OCI-LY7 (cell line): ENCODE data around the gene OR51A7. TPM values are rescaled to one million over a fixed set of nuclear protein-coding genes. Genes with fewer than 3 reads are reported as not detected.

Source experiments
- BruUV-seq: library from RNA; stranded (reverse); fragments of 400-500 nt; replicated peaks from 2 replicates; lab custom pipeline; 2021; lab: Mats Ljungman, UMichigan
- CTCF ChIA-PET: fragments of 300-600 bp; sonication (Branson Sonifier 250); formaldehyde crosslinking; loops from one replicate; lab custom pipeline; 2022; ENCODE audit warnings: antibody characterized with exemption; ENCODE audit not compliant: unreplicated experiment; lab: Charles Lee
- POLR2A ChIA-PET: fragments of 300-600 bp; sonication (Branson Sonifier 250); formaldehyde crosslinking; loops from one replicate; lab custom pipeline; 2022; ENCODE audit warnings: antibody characterized with exemption; lab: Charles Lee
- DNase-seq: peaks from one replicate; pipeline ENCODE4 v3.0.0-alpha.2; 2015; ENCODE audit warnings: low spot score
- H2AFZ ChIP-seq: fragments of 200-600 bp; sonication (generic), shearing (Covaris generic); 2 replicates; pipeline ENCODE4 v1.6.1; 2014; ENCODE audit warnings: mild to moderate bottlenecking, antibody characterized with exemption, low read length, moderate library complexity
- H3K27ac ChIP-seq: fragments of 200-600 bp; sonication (generic); 2 replicates; pipeline ENCODE4 v1.5.1; 2014; ENCODE audit warnings: mixed run types, low read depth, mild to moderate bottlenecking, moderate library complexity, low read length, inconsistent platforms; ENCODE audit not compliant: poor library complexity, severe bottlenecking
- H3K36me3 ChIP-seq: fragments of 200-600 bp; sonication (generic); 2 replicates; pipeline ENCODE4 v1.6.1; 2014; ENCODE audit warnings: mild to moderate bottlenecking, antibody characterized with exemption, low read length, moderate library complexity, mixed read lengths; ENCODE audit not compliant: insufficient read depth
- H3K4me1 ChIP-seq: fragments of 200-600 bp; sonication (generic); 2 replicates; pipeline ENCODE4 v1.5.1; 2014; ENCODE audit warnings: mild to moderate bottlenecking, low read length; ENCODE audit not compliant: insufficient read depth, poor library complexity, severe bottlenecking
- H3K4me2 ChIP-seq: fragments of 200-600 bp; sonication (generic); 2 replicates; pipeline ENCODE4 v1.6.1; 2014; ENCODE audit warnings: mild to moderate bottlenecking, low read length
- H3K4me3 ChIP-seq: fragments of 200-600 bp; sonication (generic); 2 replicates; pipeline ENCODE4 v1.5.1; 2014; ENCODE audit warnings: mild to moderate bottlenecking, low read depth, low read length; ENCODE audit not compliant: poor library complexity, severe bottlenecking
- H3K79me2 ChIP-seq: fragments of 200-600 bp; sonication (generic); 2 replicates; pipeline ENCODE4 v1.6.1; 2016; ENCODE audit warnings: low read depth, mild to moderate bottlenecking, low read length, moderate library complexity, mixed read lengths; ENCODE audit not compliant: insufficient read depth
- H3K9me2 ChIP-seq: fragments of 200-600 bp; sonication (generic); 2 replicates; pipeline ENCODE4 v1.6.1; 2016; ENCODE audit warnings: mild to moderate bottlenecking, low read length, mixed read lengths; ENCODE audit not compliant: insufficient read depth
- H3K9me3 ChIP-seq: fragments of 200-600 bp; sonication (generic); 2 replicates; pipeline ENCODE4 v1.6.1; 2014; ENCODE audit warnings: mild to moderate bottlenecking, mixed run types, low read length, mixed read lengths
- H4K20me1 ChIP-seq: fragments of 200-600 bp; sonication (generic); 2 replicates; pipeline ENCODE4 v1.6.1; 2014; ENCODE audit warnings: mild to moderate bottlenecking, antibody characterized with exemption, low read length, moderate library complexity, mixed read lengths; ENCODE audit not compliant: insufficient read depth
- CTCF ChIP-seq: fragments of 200-600 bp; sonication (generic); conservative IDR thresholded peaks from 2 replicates; pipeline ENCODE4 v1.5.1; 2014; ENCODE audit warnings: mild to moderate bottlenecking, antibody characterized with exemption, low read length, moderate library complexity, mixed read lengths
- EZH2phosphoT487 ChIP-seq: fragments of 200-600 bp; sonication (generic); IDR thresholded peaks from 2 replicates; pipeline ENCODE4 v1.6.1; 2018; ENCODE audit warnings: low read depth, borderline replicate concordance, mild to moderate bottlenecking, mixed run types, antibody characterized with exemption, low read length, moderate library complexity, mixed read lengths
- intact Hi-C: fragments of 100-400 bp; cut with micrococcal nuclease; formaldehyde crosslinking; loops from one replicate; pipeline ENCODE4 v1.10.0; 2022; ENCODE audit not compliant: unreplicated experiment
- total RNA-seq, 2 experiments: library from RNA; depleted of rRNA in 1 of 2; stranded (reverse); fragments of >200 nt in 1 of 2; shearing (Covaris generic) in 1 of 2; gene quantifications; 2 replicates each; pipeline ENCODE4 v1.2.3, GENCODE V29; 2014 to 2022

OR51A7 gene
- total RNA-seq, 2 experiments from 2014 or later = not detected

- POLR2A ChIA-PET = no interaction called here
- TF ChIP-seq CTCF = no peak
- no peak for TF ChIP-seq EZH2phosphoT487
- H3K27ac ChIP-seq = no peak overlapping the region
- H3K79me2 ChIP-seq = no peaks in the 10 kb centered on the region
- H2AFZ ChIP-seq = no peak overlapping the region
- no peaks in the 10 kb centered on the region for H3K9me3 ChIP-seq
- no peaks in the 10 kb centered on the region for H3K4me1 ChIP-seq
- no peak overlapping the region for H3K4me3 ChIP-seq
- no peak overlapping the region for H3K4me2 ChIP-seq
- intact Hi-C loops = no loop called here
- CTCF ChIA-PET = no interaction called here
- no peaks in the 10 kb centered on the region for H3K36me3 ChIP-seq
- no peak for DNase-seq
- H3K9me2 ChIP-seq = no peaks in the 10 kb centered on the region
- no peaks in the 10 kb centered on the region for H4K20me1 ChIP-seq
- BruUV-seq = no TSS peak
Observed at GRCh38 chr11:4921796-4922195, 18.2 kb downstream of the OR51A7 start.

- H3K27ac ChIP-seq = no peak overlapping the region
Observed at GRCh38 chr11:4922304-4922703, 18.7 kb downstream of the OR51A7 start.

More at GRCh38 chr11:4922304-4922703, 18.7 kb downstream of the OR51A7 start:
- ChIA-PET POLR2A (no interaction called here), CTCF (no interaction called here)
- intact Hi-C loops = no loop called here
- TF ChIP-seq CTCF = no peak
- no peak for TF ChIP-seq EZH2phosphoT487
- BruUV-seq = no TSS peak
- Histone ChIP-seq H3K36me3 (no peaks in the 10 kb centered on the region), H3K4me3 (no peak overlapping the region), H3K4me1 (no peaks in the 10 kb centered on the region), H4K20me1 (no peaks in the 10 kb centered on the region), H3K9me3 (no peaks in the 10 kb centered on the region), H3K4me2 (no peak overlapping the region), H3K79me2 (no peaks in the 10 kb centered on the region), H2AFZ (no peak overlapping the region), H3K9me2 (no peaks in the 10 kb centered on the region)
- no peak for DNase-seq
